GM18951 (cell line): ENCODE data around the gene OCA2.

Experiments used
- POLR2A ChIP-seq: IDR thresholded peaks from 4 replicates; pipeline ENCODE4 v1.6.1; 2011; ENCODE audit warnings: mild to moderate bottlenecking; ENCODE audit not compliant: insufficient read length, insufficient read depth; ENCODE audit errors: extremely low read depth
- in situ Hi-C: fragments of 300-500 bp; cut with MboI; formaldehyde crosslinking; loops from one replicate; pipeline ENCODE4 v1.12.0; 2022; ENCODE audit warnings: low sequenced_read_pairs, mixed read lengths, inconsistent platforms; ENCODE audit not compliant: unreplicated experiment

Gene OCA2

GRCh38 chr15:28105793-28106192 is 6.7 kb upstream of the OCA2 start:
- TF ChIP-seq POLR2A = no peak
- in situ Hi-C loops = no loop called here

- in situ Hi-C loops = no loop called here
- TF ChIP-seq POLR2A = no peak
Measured at GRCh38 chr15:28105224-28105791, 6.2 kb upstream of the OCA2 start.

- in situ Hi-C loops = no loop called here
- TF ChIP-seq POLR2A = no peak
Measured at GRCh38 chr15:28104326-28104725, 5.2 kb upstream of the OCA2 start.

GRCh38 chr15:28103831-28104230 is 4.7 kb upstream of the OCA2 start:
- in situ Hi-C loops = no loop called here
- TF ChIP-seq POLR2A = no peak

- in situ Hi-C loops = no loop called here
Measured at GRCh38 chr15:28101983-28102441, 2.9 kb upstream of the OCA2 start.

GRCh38 chr15:28101201-28101600 is 2.1 kb upstream of the OCA2 start:
- no peak for TF ChIP-seq POLR2A
- in situ Hi-C loops = no loop called here

More at GRCh38 chr15:28101983-28102441, 2.9 kb upstream of the OCA2 start:
- TF ChIP-seq POLR2A = no peak

GRCh38 chr15:28100516-28101195 is 1.5 kb upstream of the OCA2 start:
- in situ Hi-C loops = no loop called here
- TF ChIP-seq POLR2A = no peak

GRCh38 chr15:28099555-28100140 is 533 bp upstream of the OCA2 start:
- TF ChIP-seq POLR2A = no peak
- in situ Hi-C loops = no loop called here

- no peak for TF ChIP-seq POLR2A
- in situ Hi-C loops = no loop called here
Measured at GRCh38 chr15:28098360-28098765, 752 bp downstream of the OCA2 start.

GRCh38 chr15:28097656-28098359 is 1.3 kb downstream of the OCA2 start:
- no peak for TF ChIP-seq POLR2A
- in situ Hi-C loops = no loop called here

- in situ Hi-C loops = no loop called here
- TF ChIP-seq POLR2A = no peak
Measured at GRCh38 chr15:28096670-28097431, 2.3 kb downstream of the OCA2 start.

- TF ChIP-seq POLR2A = no peak
- in situ Hi-C loops = no loop called here
Measured at GRCh38 chr15:28096411-28096669, 2.8 kb downstream of the OCA2 start.
